HG03025 (cell line): Measurements from ENCODE around the gene IGF1R.

ENCODE experiments used
- ATAC-seq: cut with Tn5 transposase; IDR thresholded peaks from one replicate; pipeline ENCODE4 v1.9.1; 2021; ENCODE audit warnings: mild to moderate bottlenecking, moderate library complexity; ENCODE audit not compliant: unreplicated experiment, low FRiP score

The IGF1R gene

DNA sequence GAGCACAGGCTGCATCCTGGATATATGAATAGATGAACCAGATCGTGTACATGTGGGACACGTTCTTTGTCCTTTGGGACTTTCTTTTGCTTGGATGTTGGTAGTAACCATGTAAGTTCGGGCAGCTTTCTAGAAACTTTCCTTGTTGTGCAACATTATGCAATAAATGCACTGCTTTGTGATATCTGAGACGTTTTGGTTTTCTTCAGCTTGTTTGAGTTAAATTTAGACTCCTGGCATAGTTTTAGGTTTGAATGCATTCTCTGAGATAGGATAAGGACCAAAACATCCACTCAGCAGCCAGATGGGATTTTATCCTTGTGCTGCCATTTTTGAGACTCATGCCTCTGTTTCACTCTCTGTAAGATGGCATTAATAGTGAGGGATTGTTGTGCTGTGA lies 158.9 kb downstream of the IGF1R start:
- no peak for ATAC-seq

DNA sequence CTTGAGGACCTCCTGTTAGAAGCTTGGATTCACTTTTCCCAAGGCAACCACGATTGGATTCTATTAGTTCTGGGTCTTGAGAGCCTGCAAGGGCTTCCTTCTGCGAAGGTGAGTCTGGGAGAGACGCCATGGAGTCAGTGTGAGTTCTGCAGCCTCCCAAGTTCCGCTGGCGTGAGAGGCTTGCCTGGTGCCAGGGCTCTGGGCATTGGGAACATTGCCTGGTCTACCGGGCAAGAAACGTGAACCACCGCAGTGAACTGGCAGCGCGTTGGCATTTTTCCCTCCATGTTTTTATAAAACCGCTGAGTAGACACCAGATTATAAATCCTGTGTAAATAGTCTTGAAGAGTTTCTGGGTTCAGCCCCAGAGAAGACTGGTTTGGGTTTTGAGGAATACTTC lies 160.9 kb downstream of the IGF1R start:
- no peak for ATAC-seq

GRCh38 chr15:98812716-98813446 lies 164.5 kb downstream of the IGF1R start:
- ATAC-seq: no peak

- ATAC-seq: no peak
Observed at GRCh38 chr15:98813951-98814350, 165.6 kb downstream of the IGF1R start.

GRCh38 chr15:98815207-98815606 lies 166.9 kb downstream of the IGF1R start:
- no peak for ATAC-seq

DNA sequence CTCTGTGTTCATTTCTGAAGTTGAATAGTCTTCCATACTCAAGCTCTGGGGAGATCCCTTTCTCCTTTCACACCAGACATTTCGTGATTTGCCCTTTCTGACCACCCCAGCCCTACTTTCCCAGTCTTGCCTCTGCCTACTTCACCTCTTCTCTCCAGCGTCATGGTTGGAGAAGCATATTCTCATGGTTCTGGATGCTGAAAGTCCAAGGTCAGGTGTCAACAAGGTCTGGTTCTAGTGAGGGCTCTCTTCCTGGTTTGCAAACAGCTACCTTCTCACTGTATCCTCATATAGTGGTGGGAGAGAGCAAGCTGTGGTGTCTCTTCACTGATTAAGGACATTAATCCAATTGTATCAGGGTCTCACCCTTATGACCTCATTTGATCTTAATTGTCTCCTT lies 169.4 kb downstream of the IGF1R start:
- no peak for ATAC-seq

- ATAC-seq: no peak
Observed at GRCh38 chr15:98823012-98823458, 174.7 kb downstream of the IGF1R start.

DNA sequence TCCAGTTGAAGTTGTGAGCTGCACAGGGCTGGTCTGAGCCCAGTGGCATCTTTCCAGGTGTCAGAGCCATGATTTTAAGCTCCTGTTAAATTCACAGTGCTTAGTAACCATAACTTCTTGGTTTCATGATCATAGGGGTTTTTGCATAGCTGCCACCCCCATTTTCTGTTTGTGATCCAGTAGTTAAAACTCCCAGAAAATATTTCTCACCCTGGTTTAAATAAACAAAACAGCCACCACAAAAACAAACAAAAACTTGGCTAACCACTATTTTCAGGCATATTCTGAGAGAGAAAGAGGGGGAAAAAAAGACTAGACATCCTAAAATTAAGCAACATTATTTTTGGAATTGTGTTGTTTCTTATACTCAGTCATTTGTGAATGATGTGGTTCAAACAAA lies 175.3 kb downstream of the IGF1R start:
- no peak for ATAC-seq

DNA sequence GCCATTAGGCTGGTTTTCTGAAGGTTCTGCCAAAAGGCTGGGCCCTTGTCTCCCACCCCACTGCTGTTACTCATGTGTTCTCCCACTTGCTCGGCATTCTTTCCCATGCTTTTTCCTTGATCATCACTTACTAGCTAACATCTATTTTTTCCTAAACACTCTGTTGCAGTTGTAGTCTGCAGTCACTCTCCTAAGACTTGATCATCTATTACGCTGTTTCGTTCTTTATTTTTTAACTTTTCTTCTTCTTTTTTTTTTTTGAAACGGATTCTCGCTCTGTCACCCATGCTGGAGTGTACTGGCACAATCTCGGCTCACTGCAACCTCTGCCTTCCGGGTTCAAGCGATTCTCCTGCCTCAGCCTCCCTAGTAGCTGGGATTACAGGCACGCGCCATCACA lies 176.3 kb downstream of the IGF1R start:
- no peak for ATAC-seq

GRCh38 chr15:98826658-98827057 lies 178.3 kb downstream of the IGF1R start:
- ATAC-seq: no peak

DNA sequence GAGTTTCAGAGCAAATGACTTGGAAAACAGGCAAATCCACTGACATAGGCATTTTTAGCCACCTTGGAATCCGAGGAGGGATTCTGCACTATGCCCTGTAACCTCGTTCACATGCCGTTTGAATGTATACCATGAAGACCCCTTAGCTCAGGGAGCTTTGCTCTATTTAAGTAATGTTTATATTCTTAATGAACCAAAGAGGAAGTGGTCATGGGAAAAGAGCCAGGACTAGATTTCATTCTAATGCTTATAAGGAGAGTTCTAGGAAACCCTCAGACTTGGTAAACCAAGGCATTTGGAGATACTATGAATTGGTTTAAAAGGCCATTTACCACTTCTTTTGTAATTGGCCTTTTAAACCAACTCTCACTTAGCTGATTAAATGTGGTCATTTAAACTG lies 178.9 kb downstream of the IGF1R start:
- no peak for ATAC-seq

DNA sequence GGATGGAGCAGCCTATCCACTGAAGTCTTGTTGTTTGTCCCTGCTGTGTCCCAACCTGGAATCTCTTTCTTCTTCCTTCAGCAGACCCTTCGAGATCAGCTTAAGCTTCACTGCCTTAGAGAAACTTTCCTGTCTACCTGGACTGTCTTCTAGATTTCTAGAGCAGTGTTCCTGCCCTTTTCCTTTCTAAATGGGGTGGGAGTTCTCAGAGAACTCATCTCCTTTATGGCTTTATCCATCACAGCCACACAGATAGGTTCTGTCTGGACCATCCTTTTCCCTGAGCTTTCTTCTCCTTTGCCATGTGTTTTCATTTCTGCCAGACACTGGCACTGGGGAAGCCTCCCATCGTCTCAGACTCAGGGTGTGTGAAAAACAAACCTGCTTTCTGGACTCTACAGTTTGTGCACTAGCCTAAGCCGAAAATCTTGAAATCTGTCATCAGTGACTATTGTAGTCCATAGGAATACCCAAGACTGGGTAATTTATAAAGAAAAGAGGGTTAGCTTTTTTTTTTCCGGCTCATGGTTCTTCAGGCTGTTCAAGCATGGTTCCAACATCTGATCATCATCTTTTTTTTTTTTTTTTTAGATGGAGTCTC lies 181.8 kb downstream of the IGF1R start:
- no peak for ATAC-seq

GRCh38 chr15:98834976-98835375 lies 186.6 kb downstream of the IGF1R start:
- no peak for ATAC-seq

DNA sequence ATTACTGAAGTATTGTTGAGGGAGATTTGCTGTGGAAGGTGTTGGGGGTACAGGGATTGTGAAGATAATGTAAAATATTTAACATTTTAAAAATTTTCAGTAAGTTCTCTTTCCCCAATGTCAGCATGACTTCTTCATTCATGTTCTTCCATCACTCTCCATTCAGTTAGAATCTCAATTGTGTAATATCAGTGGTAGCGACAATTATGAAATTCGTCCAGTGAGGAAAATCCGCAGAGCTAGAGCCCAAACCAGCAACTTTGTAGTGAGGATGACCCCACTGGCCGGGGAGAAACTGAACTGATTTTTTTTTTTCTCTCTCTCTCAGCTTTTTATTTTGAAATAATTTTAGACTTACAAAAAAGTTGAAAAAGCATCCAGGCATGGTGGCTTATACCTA lies 187.5 kb downstream of the IGF1R start:
- ATAC-seq: no peak

- ATAC-seq: no peak
Observed at GRCh38 chr15:98838387-98839259, 190.3 kb downstream of the IGF1R start.

GRCh38 chr15:98840053-98840452 lies 191.7 kb downstream of the IGF1R start:
- ATAC-seq: no peak

- ATAC-seq: no peak
Observed at GRCh38 chr15:98841419-98841970, 193.2 kb downstream of the IGF1R start.

DNA sequence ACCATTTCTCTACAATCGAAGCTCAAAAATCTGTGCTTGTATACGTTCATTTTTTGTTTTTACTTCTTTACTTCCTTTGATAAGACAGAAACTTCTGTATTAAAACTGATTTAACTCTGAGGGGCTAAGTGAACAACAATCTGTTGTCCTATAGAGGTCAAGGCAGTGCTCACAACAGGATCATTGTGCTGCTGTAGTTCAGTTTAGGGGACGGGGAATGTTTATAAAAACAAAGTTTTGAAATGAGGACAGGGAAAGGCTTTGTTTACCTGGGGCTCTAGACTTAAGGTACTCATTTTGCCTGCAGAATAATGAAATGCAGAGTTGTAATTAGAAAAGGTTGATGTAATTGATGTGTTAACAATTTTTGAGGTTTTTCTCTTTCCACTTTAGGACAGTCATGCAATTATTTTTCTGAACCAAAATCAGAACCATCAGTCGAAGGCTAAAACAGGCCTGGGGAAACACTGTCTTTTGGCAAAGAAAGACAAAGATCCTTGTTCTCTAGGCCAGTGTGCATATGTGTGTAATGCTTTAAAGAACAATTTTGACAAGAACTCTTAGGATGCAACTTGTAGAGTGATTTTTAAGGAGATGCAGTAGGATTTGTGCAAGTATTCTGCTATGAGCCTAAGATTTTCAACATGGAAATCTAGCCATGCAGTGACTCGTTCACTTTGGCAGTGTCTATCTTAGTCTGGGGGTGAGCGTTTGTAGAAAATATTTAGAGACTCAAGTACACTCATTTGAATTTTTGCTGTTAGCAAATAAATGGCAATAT lies 194.0 kb downstream of the IGF1R start:
- no peak for ATAC-seq

- ATAC-seq: no peak
Observed at GRCh38 chr15:98842973-98843285, 194.6 kb downstream of the IGF1R start.

GRCh38 chr15:98843844-98844243 lies 195.5 kb downstream of the IGF1R start:
- ATAC-seq: no peak

DNA sequence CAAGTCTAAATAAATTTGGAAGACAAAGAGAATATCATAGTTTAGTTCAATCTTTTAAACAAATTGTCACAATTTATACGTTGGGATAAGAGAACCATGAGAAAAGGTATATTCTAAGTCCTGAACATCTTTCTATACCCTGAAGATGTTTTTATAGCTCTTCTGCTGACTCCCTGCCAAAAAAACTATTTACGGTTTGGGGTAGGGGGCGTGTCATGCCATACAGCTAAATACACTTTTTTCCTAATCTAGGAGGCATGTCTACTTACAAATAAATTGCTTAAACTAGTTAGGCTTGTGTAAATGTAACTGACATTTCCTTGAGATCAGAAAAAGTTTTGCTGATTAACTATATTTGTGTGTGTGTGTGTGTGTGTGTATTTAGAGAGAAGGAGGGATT lies 195.9 kb downstream of the IGF1R start:
- no peak for ATAC-seq
